SU-DHL-6 (cell line): Measurements from ENCODE around the gene NTRK3.

Source experiments
- H2AFZ ChIP-seq: fragments of 200-600 bp; sonication (generic); 2 replicates; pipeline ENCODE4 v1.6.1; 2014; ENCODE audit warnings: low read depth, mild to moderate bottlenecking, moderate library complexity, mixed read lengths, antibody characterized with exemption, low read length; ENCODE audit not compliant: severe bottlenecking
- H3F3A ChIP-seq: fragments of 200-600 bp; shearing (Covaris generic); 2 replicates; pipeline ENCODE4 v1.6.0; 2016; ENCODE audit warnings: antibody characterized with exemption, mild to moderate bottlenecking; ENCODE audit not compliant: insufficient read depth
- H3K27ac ChIP-seq: fragments of 200-600 bp; sonication (generic); 2 replicates; pipeline ENCODE4 v1.5.1; 2016; ENCODE audit warnings: low read depth, mild to moderate bottlenecking, low read length, moderate library complexity, mixed read lengths
- H3K27me3 ChIP-seq: fragments of 200-600 bp; sonication (generic), shearing (Covaris generic); 2 replicates; pipeline ENCODE4 v1.6.0; 2014; ENCODE audit warnings: mild to moderate bottlenecking, low read length
- H3K36me3 ChIP-seq: fragments of 200-600 bp; sonication (generic); 2 replicates; pipeline ENCODE4 v1.6.1; 2014; ENCODE audit warnings: mild to moderate bottlenecking, low read length, mixed read lengths
- H3K4me2 ChIP-seq: fragments of 300-600, 200-600 bp; shearing (Covaris generic), sonication (generic); 2 replicates; pipeline ENCODE4 v1.6.0; 2014; ENCODE audit warnings: low read length, low read depth, mild to moderate bottlenecking; ENCODE audit not compliant: poor library complexity, severe bottlenecking
- H3K4me3 ChIP-seq: fragments of 200-600 bp; sonication (generic); 2 replicates; pipeline ENCODE4 v1.5.1; 2014; ENCODE audit warnings: antibody characterized with exemption, low read length, mild to moderate bottlenecking, mixed read lengths; ENCODE audit not compliant: insufficient read depth, poor library complexity, severe bottlenecking
- H3K79me2 ChIP-seq: fragments of 200-600 bp; sonication (generic); 2 replicates; pipeline ENCODE4 v1.6.1; 2014; ENCODE audit warnings: mild to moderate bottlenecking, low read length, moderate library complexity; ENCODE audit not compliant: insufficient read depth
- H3K9ac ChIP-seq: fragments of 200-600 bp; sonication (generic); 2 replicates; pipeline ENCODE4 v1.7.0; 2014; ENCODE audit warnings: mild to moderate bottlenecking, low read length
- H3K9me2 ChIP-seq: fragments of 200-600 bp; sonication (generic); replicated peaks from 2 replicates; pipeline ENCODE4 v1.6.1; 2014; ENCODE audit warnings: low read length; ENCODE audit not compliant: insufficient read depth
- H3K9me3 ChIP-seq: fragments of 200-600 bp; sonication (generic); 2 replicates; pipeline ENCODE4 v1.6.1; 2014; ENCODE audit warnings: low read length, mixed read lengths; ENCODE audit not compliant: insufficient read depth
- H4K20me1 ChIP-seq: fragments of 200-600 bp; sonication (generic); 2 replicates; pipeline ENCODE4 v1.6.1; 2014; ENCODE audit warnings: low read depth, mild to moderate bottlenecking, antibody characterized with exemption, low read length, moderate library complexity, mixed read lengths
- CTCF ChIP-seq: fragments of 200-600 bp; sonication (generic); IDR thresholded peaks from one replicate; pipeline ENCODE4 v1.5.1; 2017; ENCODE audit warnings: antibody characterized with exemption, mild to moderate bottlenecking, low read length, moderate library complexity; ENCODE audit not compliant: insufficient read depth, poor library complexity, severe bottlenecking
- EZH2phosphoT487 ChIP-seq: fragments of 200-600 bp; sonication (generic), shearing (Covaris generic); conservative IDR thresholded peaks from 2 replicates; pipeline ENCODE4 v1.6.1; 2018; ENCODE audit warnings: mild to moderate bottlenecking, antibody characterized with exemption, low read length, moderate library complexity, mixed read lengths

NTRK3 gene

GRCh38 chr15:88299497-88299896, 43.0 kb upstream of the NTRK3 start:
- H2AFZ ChIP-seq = no peak overlapping the region
- no peaks in the 10 kb centered on the region for H3K79me2 ChIP-seq
- no peaks in the 10 kb centered on the region for H3K9me3 ChIP-seq
- H3K27me3 ChIP-seq = no peaks in the 10 kb centered on the region
- H3K36me3 ChIP-seq = no peaks in the 10 kb centered on the region
- no peak for TF ChIP-seq EZH2phosphoT487
- TF ChIP-seq CTCF = no peak
- H3K4me2 ChIP-seq = no peak overlapping the region
- H3K9ac ChIP-seq = no peak overlapping the region
- H3F3A ChIP-seq = no peaks in the 10 kb centered on the region
- H4K20me1 ChIP-seq = no peaks in the 10 kb centered on the region
- no peak overlapping the region for H3K4me3 ChIP-seq
- H3K9me2 ChIP-seq = no peaks in the 10 kb centered on the region
- H3K27ac ChIP-seq = no peak overlapping the region

GRCh38 chr15:88288661-88289060, 32.1 kb upstream of the NTRK3 start:
- H3K79me2 ChIP-seq = no peaks in the 10 kb centered on the region

GRCh38 chr15:88288206-88288605, 31.7 kb upstream of the NTRK3 start:
- Histone ChIP-seq H3K4me2 (no peak overlapping the region), H3K9me3 (no peaks in the 10 kb centered on the region), H3K4me3 (no peak overlapping the region), H3K36me3 (no peaks in the 10 kb centered on the region), H2AFZ (no peak overlapping the region), H3K79me2 (no peaks in the 10 kb centered on the region), H3K9ac (no peak overlapping the region), H3F3A (no peaks in the 10 kb centered on the region), H3K9me2 (no peaks in the 10 kb centered on the region), H3K27me3 (no peaks in the 10 kb centered on the region), H3K27ac (no peak overlapping the region), H4K20me1 (no peaks in the 10 kb centered on the region)
- no peak for TF ChIP-seq CTCF
- TF ChIP-seq EZH2phosphoT487 = no peak

More at GRCh38 chr15:88288661-88289060, 32.1 kb upstream of the NTRK3 start:
- H2AFZ ChIP-seq = no peak overlapping the region
- TF ChIP-seq CTCF (no peak), EZH2phosphoT487 (no peak)
- no peaks in the 10 kb centered on the region for H3K9me3 ChIP-seq
- H3K4me2 ChIP-seq = no peak overlapping the region
- no peak overlapping the region for H3K4me3 ChIP-seq
- H3K9ac ChIP-seq = no peak overlapping the region
- H3K36me3 ChIP-seq = no peaks in the 10 kb centered on the region
- H3F3A ChIP-seq = no peaks in the 10 kb centered on the region
- no peaks in the 10 kb centered on the region for H3K27me3 ChIP-seq
- no peak overlapping the region for H3K27ac ChIP-seq
- H3K9me2 ChIP-seq = no peaks in the 10 kb centered on the region
- H4K20me1 ChIP-seq = no peaks in the 10 kb centered on the region
